ENCODE measurements around the gene UCK2. TPM values are rescaled to one million over a fixed set of nuclear protein-coding genes. Genes with fewer than 3 reads are reported as not detected.
A peak's percentile ranks its signal among the peaks of the same experiment; 100 is the strongest.
"Not testable (repeated sequence)": the region's sequence is repeated elsewhere in the genome, so short reads cannot be mapped to it uniquely, and the experiment has no call there.

UCK2 gene
- 10 to 100 TPM; 20.9 to 30.4 (median 29.2) TPM for total RNA-seq

- Histone ChIP-seq H3K27ac (peak within 1 kb of the TSS; percentile 48 to 95 (median 92)), H3K4me3 (peak within 1 kb of the TSS; percentile 47 to 90), H3K36me3 (no peaks in the 10 kb centered on the region), H3K27me3 (no peaks in the 10 kb centered on the region), H3K4me1 (peaks cover 0 to 25% (median 11%) of the 10 kb centered on the region in 3 donors), H3K9me3 (no peaks in the 10 kb centered on the region)
- WGBS, 2 donors (ENCODE audit: low coverage in 1 of 2), result no CpG with 5 or more reads among the region's 94 CpGs
- ATAC-seq, result peak; percentile 91
- peak in 2 of 4 experiments; percentile 15 to 16 for TF ChIP-seq CTCF (IDR thresholded peaks at IDR 0.05)
- TF ChIP-seq EP300 (IDR thresholded peaks at IDR 0.05), result no peak
- peak; percentile 73 for TF ChIP-seq POLR2AphosphoS5 (IDR thresholded peaks at IDR 0.05)
- TF ChIP-seq POLR2A (IDR thresholded peaks at IDR 0.05), result peak; percentile 49 to 68
Measured at GRCh38 chr1:165827268-165828102, at the start of gene UCK2. Gene UCK2 (plus strand): TSS chr1:165827614. CDS start chr1:165827834, 220 bp downstream.

GRCh38 chr1:165778197-165778596 lies 49.2 kb upstream of the UCK2 start:
- no CpG with 5 or more reads among the region's 3 CpGs for WGBS, 2 donors (ENCODE audit: low coverage in 1 of 2)
- not testable (repeated sequence) for H3K9me3 ChIP-seq, ATAC-seq

GRCh38 chr1:165783519-165783918 lies 43.9 kb upstream of the UCK2 start:
- H3K4me1 ChIP-seq, H3K27ac ChIP-seq, ATAC-seq, H3K36me3 ChIP-seq, H3K27me3 ChIP-seq, H3K9me3 ChIP-seq, H3K4me3 ChIP-seq: not testable (repeated sequence)
- 100% methylated on average over 2 of the region's 11 CpGs; no CpG with 5 or more reads in 1 of the 2 donors for WGBS, 2 donors (ENCODE audit: low coverage in 1 of 2)

More at GRCh38 chr1:165778197-165778596, 49.2 kb upstream of the UCK2 start:
- not testable (repeated sequence) for H3K4me1 ChIP-seq, H3K27ac ChIP-seq, H3K27me3 ChIP-seq, H3K4me3 ChIP-seq
- H3K36me3 ChIP-seq, result peaks cover 0 to 12% of the 10 kb centered on the region in 2 donors

- Histone ChIP-seq H3K4me1 (no peaks in the 10 kb centered on the region), H3K4me3 (no peak overlapping the region), H3K27ac (no peak overlapping the region), H3K36me3 (no peaks in the 10 kb centered on the region), H3K27me3 (peaks cover 1% of the 10 kb centered on the region), H3K9me3 (peaks cover 0 to 5% (median 0%) of the 10 kb centered on the region in 3 donors)
- TF ChIP-seq CTCF (IDR thresholded peaks at IDR 0.05) (no peak), POLR2AphosphoS5 (IDR thresholded peaks at IDR 0.05) (no peak), POLR2A (IDR thresholded peaks at IDR 0.05) (no peak)
- no peak for ATAC-seq
- 78 to 100% methylated on average over 1 of the region's 1 CpG for WGBS, 2 donors (ENCODE audit: low coverage in 1 of 2)
Measured at GRCh38 chr1:165787741-165788140, 39.7 kb upstream of the UCK2 start.

GRCh38 chr1:165793951-165794350 lies 33.5 kb upstream of the UCK2 start:
- ATAC-seq, result no peak
- Histone ChIP-seq H3K4me1 (no peaks in the 10 kb centered on the region), H3K36me3 (no peaks in the 10 kb centered on the region), H3K27ac (no peak overlapping the region), H3K4me3 (no peak overlapping the region), H3K9me3 (peaks cover 0 to 5% (median 0%) of the 10 kb centered on the region in 3 donors), H3K27me3 (peaks cover 24% of the 10 kb centered on the region)
- 53 to 59% methylated on average over 2 of the region's 2 CpGs for WGBS, 2 donors (ENCODE audit: low coverage in 1 of 2)
- TF ChIP-seq CTCF (IDR thresholded peaks at IDR 0.05), result no peak
- TF ChIP-seq POLR2AphosphoS5 (IDR thresholded peaks at IDR 0.05), result no peak
- TF ChIP-seq EP300 (IDR thresholded peaks at IDR 0.05), result no peak
- no peak for TF ChIP-seq POLR2A (IDR thresholded peaks at IDR 0.05)

- Histone ChIP-seq H3K4me3 (no peak overlapping the region), H3K4me1 (no peaks in the 10 kb centered on the region), H3K27ac (no peak overlapping the region), H3K9me3 (peaks cover 0 to 18% (median 0%) of the 10 kb centered on the region in 3 donors), H3K36me3 (no peaks in the 10 kb centered on the region), H3K27me3 (peaks cover 27% of the 10 kb centered on the region)
- no peak for TF ChIP-seq EP300 (IDR thresholded peaks at IDR 0.05)
- TF ChIP-seq POLR2A (IDR thresholded peaks at IDR 0.05), result no peak
- no peak for TF ChIP-seq CTCF (IDR thresholded peaks at IDR 0.05)
- no peak for TF ChIP-seq POLR2AphosphoS5 (IDR thresholded peaks at IDR 0.05)
- ATAC-seq, result no peak
- 25 to 41% methylated on average over 2 of the region's 2 CpGs for WGBS, 2 donors (ENCODE audit: low coverage in 1 of 2)
Measured at GRCh38 chr1:165795894-165796293, 31.5 kb upstream of the UCK2 start.
